ENCODE results near the gene VRK2.

DNA sequence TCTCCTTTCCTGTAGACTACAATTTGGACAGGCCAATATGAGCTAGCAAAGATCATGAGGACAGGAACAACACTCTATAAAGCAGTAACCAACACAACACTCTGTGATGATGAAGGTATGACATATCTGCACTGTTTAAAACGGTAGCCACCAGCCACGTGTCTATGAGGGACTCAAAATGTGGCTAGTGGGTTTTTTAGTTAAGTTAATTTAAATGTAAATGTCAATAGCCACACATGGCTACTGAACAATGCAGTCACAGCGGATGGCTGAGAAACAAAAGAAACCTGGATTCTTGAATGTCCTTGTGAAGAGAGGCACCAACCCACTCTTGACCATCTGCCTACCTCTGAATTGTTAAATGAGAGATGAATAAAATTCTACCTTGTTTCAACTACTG is 160.6 kb downstream of the VRK2 start:
- TF ChIP-seq, protein P1, sequence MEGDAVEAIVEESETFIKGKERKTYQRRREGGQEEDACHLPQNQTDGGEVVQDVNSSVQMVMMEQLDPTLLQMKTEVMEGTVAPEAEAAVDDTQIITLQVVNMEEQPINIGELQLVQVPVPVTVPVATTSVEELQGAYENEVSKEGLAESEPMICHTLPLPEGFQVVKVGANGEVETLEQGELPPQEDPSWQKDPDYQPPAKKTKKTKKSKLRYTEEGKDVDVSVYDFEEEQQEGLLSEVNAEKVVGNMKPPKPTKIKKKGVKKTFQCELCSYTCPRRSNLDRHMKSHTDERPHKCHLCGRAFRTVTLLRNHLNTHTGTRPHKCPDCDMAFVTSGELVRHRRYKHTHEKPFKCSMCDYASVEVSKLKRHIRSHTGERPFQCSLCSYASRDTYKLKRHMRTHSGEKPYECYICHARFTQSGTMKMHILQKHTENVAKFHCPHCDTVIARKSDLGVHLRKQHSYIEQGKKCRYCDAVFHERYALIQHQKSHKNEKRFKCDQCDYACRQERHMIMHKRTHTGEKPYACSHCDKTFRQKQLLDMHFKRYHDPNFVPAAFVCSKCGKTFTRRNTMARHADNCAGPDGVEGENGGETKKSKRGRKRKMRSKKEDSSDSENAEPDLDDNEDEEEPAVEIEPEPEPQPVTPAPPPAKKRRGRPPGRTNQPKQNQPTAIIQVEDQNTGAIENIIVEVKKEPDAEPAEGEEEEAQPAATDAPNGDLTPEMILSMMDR (IDR thresholded peaks at IDR 0.05), result no peak
- TF ChIP-seq POLR2A (IDR thresholded peaks at IDR 0.05), result no peak
